NT2/D1 (cell line): ENCODE data around the gene PER1.

Experiments
- YY1 ChIP-seq: IDR thresholded peaks from 2 replicates; pipeline ENCODE4 v1.6.1; 2011; ENCODE audit not compliant: insufficient read length, insufficient read depth
- ZNF274 ChIP-seq: IDR thresholded peaks from 2 replicates; pipeline ENCODE4 v1.6.1; 2011; ENCODE audit warnings: mild to moderate bottlenecking, low read depth, low read length

GRCh38 chr17:8109661-8110455 is 42.3 kb downstream of the PER1 start:
- TF ChIP-seq YY1 = no peak
- TF ChIP-seq ZNF274 = no peak
